Measurements from ENCODE around the gene STRN4.

The STRN4 gene

DNA sequence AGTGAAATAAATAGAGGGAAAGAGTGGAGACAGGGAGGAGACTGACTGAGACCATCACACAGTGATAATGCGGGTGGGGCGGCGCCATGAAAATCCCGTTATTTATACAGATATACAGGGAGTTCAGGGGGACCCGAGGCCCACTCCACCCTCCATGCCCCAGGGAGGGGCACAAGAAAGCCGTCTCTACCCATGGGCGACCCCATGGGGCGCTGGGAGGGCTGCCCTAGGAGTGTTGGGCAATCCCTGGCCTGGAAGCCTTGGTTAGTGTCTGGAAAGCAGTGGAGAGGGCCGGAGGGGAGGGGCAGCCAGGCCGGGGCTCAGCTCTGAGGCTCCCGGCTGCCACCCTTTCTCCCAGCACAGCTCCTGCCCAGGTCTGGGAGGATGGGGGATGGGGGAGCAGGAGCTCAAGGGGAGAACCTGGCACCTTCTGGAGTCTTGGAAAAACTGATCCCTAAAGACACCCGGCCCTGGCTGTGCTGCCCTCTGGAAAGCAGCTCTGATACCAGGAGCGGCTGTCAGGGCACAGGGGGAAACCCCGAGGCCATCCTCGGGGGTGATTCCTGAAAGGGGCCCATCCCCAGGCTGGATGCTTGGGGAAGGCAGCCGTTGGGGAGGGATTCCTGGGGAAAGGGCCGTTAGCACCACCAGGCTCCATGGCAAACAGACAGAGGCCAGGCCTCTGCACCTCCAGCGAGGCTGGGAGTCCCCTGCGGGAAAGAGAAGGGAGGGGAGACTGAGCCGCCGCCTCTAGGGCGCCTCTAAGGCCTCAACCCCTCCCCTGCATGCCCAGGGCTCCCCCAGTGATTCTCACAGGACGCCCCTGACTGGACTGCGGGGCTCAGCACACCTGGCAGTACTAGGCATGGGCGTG lies 26.4 kb downstream of the STRN4 start:
- H3K27me3 ChIP-seq (ENCODE audit: insufficient read depth, insufficient read length): no peaks in the 10 kb centered on the region
- no peaks in the 10 kb centered on the region for H3K9me3 ChIP-seq (ENCODE audit: insufficient read depth, low read length)
- no peak for TF ChIP-seq ZNF274 (IDR thresholded peaks at IDR 0.05; ENCODE audit: low read depth, low read length)
- TF ChIP-seq YY1 (IDR thresholded peaks at IDR 0.05; ENCODE audit: insufficient read depth, insufficient read length): no peak
- no peak for TF ChIP-seq SUZ12 (IDR thresholded peaks at IDR 0.05; ENCODE audit: extremely low read depth, insufficient read depth, insufficient read length)
- H3K4me1 ChIP-seq (ENCODE audit: insufficient read depth, insufficient read length): peaks cover 9% of the 10 kb centered on the region
- H3K36me3 ChIP-seq (ENCODE audit: insufficient read depth, insufficient read length, low read length): peaks cover 59% of the 10 kb centered on the region
- H3K9ac ChIP-seq (ENCODE audit: insufficient read length, low read depth): no peak overlapping the region
- H3K4me3 ChIP-seq (ENCODE audit: insufficient read length, low read depth): no peak overlapping the region
- DNase-seq (ENCODE audit: low read depth, low spot score): no peak

DNA sequence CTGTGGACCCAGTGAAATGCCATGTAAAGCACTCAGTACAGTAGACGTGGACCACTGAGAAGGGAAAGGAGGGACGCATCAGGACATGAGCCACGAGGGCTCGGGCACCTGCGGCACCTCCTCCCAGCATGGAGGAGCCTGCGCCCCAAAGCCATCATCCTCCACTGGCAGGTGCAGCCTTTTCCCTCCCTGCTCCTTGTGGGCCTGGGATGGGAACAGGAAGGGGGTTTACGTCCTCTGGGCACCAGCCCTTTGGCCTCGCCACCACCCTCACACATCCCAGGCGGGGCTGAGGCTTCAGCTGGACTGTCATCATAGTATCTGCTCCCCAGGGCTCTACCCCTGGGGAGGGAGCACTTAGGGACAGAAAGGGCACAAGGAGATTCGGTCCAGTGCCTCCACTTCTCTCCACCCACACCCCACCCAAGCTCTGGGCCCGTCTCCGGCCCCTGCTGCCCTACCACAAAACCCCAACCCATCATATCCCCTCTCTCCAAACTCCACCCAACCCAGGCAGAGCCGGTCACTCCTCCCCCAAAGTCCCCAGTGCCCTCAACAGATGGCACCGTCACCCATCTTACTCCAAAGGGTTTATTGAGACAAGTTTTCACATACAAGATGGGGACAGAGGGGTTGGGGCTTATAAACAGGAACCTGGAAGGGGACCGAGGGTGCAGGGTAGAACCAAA lies 27.2 kb downstream of the STRN4 start:
- DNase-seq (ENCODE audit: low read depth, low spot score): no peak
- H3K36me3 ChIP-seq (ENCODE audit: insufficient read depth, insufficient read length, low read length): peaks cover 51% of the 10 kb centered on the region
- H3K4me1 ChIP-seq (ENCODE audit: insufficient read depth, insufficient read length): peaks cover 9% of the 10 kb centered on the region

DNA sequence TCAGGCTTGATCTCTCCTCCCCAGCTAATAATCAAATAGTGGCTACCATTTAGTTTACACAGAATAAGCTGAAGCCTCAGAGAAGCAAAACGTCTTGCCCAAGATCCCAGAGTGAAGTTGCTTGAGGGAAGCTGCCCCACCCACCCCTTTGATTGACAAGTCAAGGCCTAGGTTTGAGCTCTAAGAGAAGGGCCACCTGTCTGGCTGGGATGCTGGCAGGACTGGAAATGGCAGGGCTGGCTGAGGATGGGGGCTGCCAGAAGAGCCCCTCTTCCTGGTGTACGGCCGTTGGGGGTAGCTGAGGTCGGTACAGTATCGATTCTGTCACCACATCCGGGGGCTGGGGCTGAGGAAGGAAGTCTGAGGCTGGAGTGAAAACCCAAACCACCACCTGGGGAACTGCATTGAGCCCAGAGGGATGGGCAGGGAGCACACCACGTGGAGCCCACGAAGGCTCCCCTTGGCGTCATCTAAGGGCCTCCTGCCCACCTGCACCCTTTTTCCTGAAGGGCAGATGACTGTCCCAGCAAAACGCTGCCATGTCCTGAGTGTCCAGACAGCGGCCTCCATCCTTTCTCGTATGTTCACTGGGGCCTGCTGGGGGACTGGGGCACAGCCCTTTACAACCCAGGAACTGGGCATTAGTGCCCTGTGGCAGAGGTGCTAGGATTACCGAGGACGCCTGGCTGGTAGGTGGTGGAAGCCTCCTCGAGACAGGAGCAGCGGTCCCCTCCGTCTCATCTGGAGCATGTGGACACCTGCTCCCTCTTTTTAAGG lies 27.9 kb downstream of the STRN4 start:
- no peaks in the 10 kb centered on the region for H3K9me3 ChIP-seq (ENCODE audit: insufficient read depth, low read length)
- no peak overlapping the region for H3K4me3 ChIP-seq (ENCODE audit: insufficient read length, low read depth)
- DNase-seq (ENCODE audit: low read depth, low spot score): no peak
- peaks cover 45% of the 10 kb centered on the region for H3K36me3 ChIP-seq (ENCODE audit: insufficient read depth, insufficient read length, low read length)
- TF ChIP-seq SUZ12 (IDR thresholded peaks at IDR 0.05; ENCODE audit: extremely low read depth, insufficient read depth, insufficient read length) (no peak), ZNF274 (IDR thresholded peaks at IDR 0.05; ENCODE audit: low read depth, low read length) (no peak), YY1 (IDR thresholded peaks at IDR 0.05; ENCODE audit: insufficient read depth, insufficient read length) (no peak)
- H3K4me1 ChIP-seq (ENCODE audit: insufficient read depth, insufficient read length): peaks cover 9% of the 10 kb centered on the region
- no peak overlapping the region for H3K9ac ChIP-seq (ENCODE audit: insufficient read length, low read depth)
- H3K27me3 ChIP-seq (ENCODE audit: insufficient read depth, insufficient read length): no peaks in the 10 kb centered on the region

More for the DNA sequence above, 27.2 kb downstream of the STRN4 start:
- TF ChIP-seq ZNF274 (IDR thresholded peaks at IDR 0.05; ENCODE audit: low read depth, low read length) (no peak), SUZ12 (IDR thresholded peaks at IDR 0.05; ENCODE audit: extremely low read depth, insufficient read depth, insufficient read length) (no peak), YY1 (IDR thresholded peaks at IDR 0.05; ENCODE audit: insufficient read depth, insufficient read length) (no peak)
- H3K27me3 ChIP-seq (ENCODE audit: insufficient read depth, insufficient read length): no peaks in the 10 kb centered on the region
- no peaks in the 10 kb centered on the region for H3K9me3 ChIP-seq (ENCODE audit: insufficient read depth, low read length)
- no peak overlapping the region for H3K4me3 ChIP-seq (ENCODE audit: insufficient read length, low read depth)
- no peak overlapping the region for H3K9ac ChIP-seq (ENCODE audit: insufficient read length, low read depth)

DNA sequence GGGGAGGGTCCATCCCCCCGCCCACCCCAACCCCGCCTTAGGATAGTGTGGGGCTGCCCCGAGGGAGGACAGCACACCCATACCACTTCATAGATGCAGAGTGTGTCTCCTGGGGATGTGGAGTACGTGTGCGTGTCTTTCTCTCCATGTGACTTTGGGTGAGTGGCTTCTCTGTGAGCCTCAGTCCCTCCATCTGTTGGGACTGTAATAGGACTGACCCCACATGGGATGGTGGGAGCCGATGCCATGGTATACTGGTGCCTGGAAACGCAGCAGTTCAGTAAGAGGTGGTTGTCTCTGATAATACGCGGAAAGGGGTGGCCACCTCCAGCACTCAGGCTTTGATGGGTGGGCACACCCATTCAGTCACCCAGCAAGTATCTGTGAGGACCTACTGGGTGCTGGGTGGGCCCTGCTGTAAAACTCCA lies 28.5 kb downstream of the STRN4 start:
- peak overlapping the region; percentile 80 for H3K9ac ChIP-seq (ENCODE audit: insufficient read length, low read depth)
- peaks cover 5% of the 10 kb centered on the region for H3K4me1 ChIP-seq (ENCODE audit: insufficient read depth, insufficient read length)
- peak overlapping the region; percentile 61 for H3K4me3 ChIP-seq (ENCODE audit: insufficient read length, low read depth)
- no peak for DNase-seq (ENCODE audit: low read depth, low spot score)
- TF ChIP-seq SUZ12 (IDR thresholded peaks at IDR 0.05; ENCODE audit: extremely low read depth, insufficient read depth, insufficient read length): no peak
- no peak for TF ChIP-seq YY1 (IDR thresholded peaks at IDR 0.05; ENCODE audit: insufficient read depth, insufficient read length)
- H3K9me3 ChIP-seq (ENCODE audit: insufficient read depth, low read length): no peaks in the 10 kb centered on the region
- H3K27me3 ChIP-seq (ENCODE audit: insufficient read depth, insufficient read length): no peaks in the 10 kb centered on the region
- peaks cover 39% of the 10 kb centered on the region for H3K36me3 ChIP-seq (ENCODE audit: insufficient read depth, insufficient read length, low read length)

DNA sequence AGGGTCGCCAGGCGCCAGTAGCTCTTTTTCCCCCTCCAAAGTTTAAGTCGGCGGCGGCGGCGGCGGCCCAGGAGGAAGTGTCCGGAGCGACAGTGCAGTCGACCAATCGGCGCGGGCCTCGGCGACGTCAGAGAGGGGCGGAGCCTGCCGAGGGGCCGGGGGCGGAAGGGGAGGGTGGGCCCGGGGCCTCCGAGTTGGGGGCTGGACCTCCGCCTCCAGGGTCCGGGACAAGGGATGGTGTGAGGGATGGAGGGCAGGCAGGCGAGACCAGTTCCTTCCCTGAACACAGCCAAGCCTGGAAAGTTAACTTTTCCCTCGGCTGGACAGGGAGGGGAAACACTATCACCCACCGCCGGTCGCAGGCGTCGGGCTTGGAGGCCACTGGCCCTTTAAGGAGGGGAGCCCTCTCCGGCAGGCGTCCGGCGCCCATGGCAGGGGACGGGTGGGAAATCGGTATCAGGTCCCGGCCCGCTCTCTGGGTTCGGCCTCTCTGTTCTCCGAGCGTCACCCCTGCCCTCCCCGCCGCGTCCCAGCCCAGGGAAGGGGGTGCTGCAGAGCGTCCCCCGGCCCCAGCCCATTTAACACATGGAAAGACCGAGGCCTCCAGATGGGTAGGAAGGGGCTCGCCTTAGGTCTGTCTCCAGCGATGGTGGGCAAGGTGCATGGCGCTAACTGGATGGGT lies 29.1 kb downstream of the STRN4 start, which contains the start of gene PRKD2:
TSS of gene PRKD2 (minus strand) at position 81 of the 682 bp plus-strand sequence. CDS start 744 bp downstream, outside the sequence.
- peaks cover 4% of the 10 kb centered on the region for H3K4me1 ChIP-seq (ENCODE audit: insufficient read depth, insufficient read length)

DNA sequence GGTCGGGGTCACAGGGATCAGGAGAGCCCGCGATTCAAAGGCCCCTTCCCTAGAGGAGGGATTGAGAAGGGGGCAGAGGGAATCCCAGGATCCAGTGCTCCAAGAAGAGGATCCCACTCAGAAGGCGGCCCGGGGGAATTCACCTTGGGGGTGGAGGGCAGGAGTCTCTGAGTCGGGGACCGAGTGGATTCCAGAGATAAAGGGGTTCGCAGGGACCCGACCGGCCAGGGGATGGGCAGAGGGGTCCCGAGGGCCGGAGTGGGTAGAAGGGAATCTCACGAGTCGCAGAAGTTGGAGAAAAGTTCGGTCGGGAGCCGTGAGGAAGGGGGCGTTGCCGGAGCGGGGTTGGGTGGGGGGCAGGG lies 29.6 kb downstream of the STRN4 start:
- peak overlapping the region; percentile 81 for H3K9ac ChIP-seq (ENCODE audit: insufficient read length, low read depth)
- TF ChIP-seq ZNF274 (IDR thresholded peaks at IDR 0.05; ENCODE audit: low read depth, low read length) (no peak), YY1 (IDR thresholded peaks at IDR 0.05; ENCODE audit: insufficient read depth, insufficient read length) (no peak), SUZ12 (IDR thresholded peaks at IDR 0.05; ENCODE audit: extremely low read depth, insufficient read depth, insufficient read length) (no peak)
- H3K4me3 ChIP-seq (ENCODE audit: insufficient read length, low read depth): peak overlapping the region; percentile 70
- H3K27me3 ChIP-seq (ENCODE audit: insufficient read depth, insufficient read length): no peaks in the 10 kb centered on the region
- peaks cover 4% of the 10 kb centered on the region for H3K4me1 ChIP-seq (ENCODE audit: insufficient read depth, insufficient read length)
- no peak for DNase-seq (ENCODE audit: low read depth, low spot score)
- H3K36me3 ChIP-seq (ENCODE audit: insufficient read depth, insufficient read length, low read length): peaks cover 28% of the 10 kb centered on the region
- H3K9me3 ChIP-seq (ENCODE audit: insufficient read depth, low read length): no peaks in the 10 kb centered on the region

More for the DNA sequence above, 29.1 kb downstream of the STRN4 start, which contains the start of gene PRKD2:
- Histone ChIP-seq H3K9me3 (ENCODE audit: insufficient read depth, low read length) (no peaks in the 10 kb centered on the region), H3K27me3 (ENCODE audit: insufficient read depth, insufficient read length) (no peaks in the 10 kb centered on the region), H3K9ac (ENCODE audit: insufficient read length, low read depth) (peak within 1 kb of the TSS; percentile 81), H3K36me3 (ENCODE audit: insufficient read depth, insufficient read length, low read length) (peaks cover 33% of the 10 kb centered on the region), H3K4me3 (ENCODE audit: insufficient read length, low read depth) (peak within 1 kb of the TSS; percentile 70)
- TF ChIP-seq SUZ12 (IDR thresholded peaks at IDR 0.05; ENCODE audit: extremely low read depth, insufficient read depth, insufficient read length): no peak
- TF ChIP-seq YY1 (IDR thresholded peaks at IDR 0.05; ENCODE audit: insufficient read depth, insufficient read length): no peak
- no peak for TF ChIP-seq ZNF274 (IDR thresholded peaks at IDR 0.05; ENCODE audit: low read depth, low read length)
- peak; percentile 63 for DNase-seq (ENCODE audit: low read depth, low spot score)
